ENCODE measurements around the gene CLINT1. TPM values are rescaled to one million over a fixed set of nuclear protein-coding genes. Genes with fewer than 3 reads are reported as not detected.

Gene CLINT1
- polyA plus RNA-seq, 3 donors = 67.4 to 100 (median 71.9) TPM

DNA sequence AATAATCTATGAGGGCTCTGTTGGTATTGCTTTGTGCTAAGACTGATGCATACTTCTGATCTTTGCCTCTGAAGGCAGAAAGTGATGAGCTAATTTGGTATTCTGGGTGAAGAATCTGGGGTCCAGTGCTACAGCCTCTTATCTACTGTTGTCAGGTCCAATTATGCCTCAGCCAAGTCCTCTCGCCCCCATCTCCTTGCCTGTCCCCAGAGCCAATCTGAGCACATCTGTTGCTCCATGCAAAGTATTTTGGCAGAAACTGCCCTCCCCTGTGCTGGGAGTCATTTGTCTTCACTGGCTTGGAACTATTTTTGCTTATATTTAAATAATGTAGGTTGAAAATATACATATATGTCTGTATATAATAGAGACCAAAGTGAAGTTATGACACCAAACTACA is 92.0 kb downstream of the CLINT1 start:
- Mint-ChIP-seq H3K4me3 (no peak overlapping the region), H3K4me1 (peaks cover 9% of the 10 kb centered on the region), H3K9me3 (peaks cover 0 to 4% (median 0%) of the 10 kb centered on the region in 7 donors), H3K36me3 (no peaks in the 10 kb centered on the region), H3K27me3 (ENCODE audit: low read depth in 3 of 3) (peaks cover 0 to 1% (median 0%) of the 10 kb centered on the region in 3 donors), H3K27ac (no peak overlapping the region)
- no peaks in the 10 kb centered on the region for H3K27me3 ChIP-seq (ENCODE audit: control insufficient read depth in 2 of 2, insufficient read depth in 2 of 2, low read length in 2 of 2)
- no peak overlapping the region for H2AFZ ChIP-seq (ENCODE audit: insufficient read depth, low read depth, low read length, poor library complexity, severe bottlenecking)
- no peak overlapping the region for H3K27ac ChIP-seq (ENCODE audit: low read depth in 1 of 2, low read length in 2 of 2)
- no peaks in the 10 kb centered on the region for H3K9me3 ChIP-seq (replicated peaks in 1 of 2; ENCODE audit: control insufficient read depth in 1 of 2, insufficient read depth in 1 of 2, low read length in 2 of 2)
- H3K9ac ChIP-seq (ENCODE audit: insufficient read depth, low read length, poor library complexity, severe bottlenecking) = no peak overlapping the region
- DNase-seq = no peak
- H3K36me3 ChIP-seq (replicated peaks in 1 of 2; ENCODE audit: control insufficient read depth in 1 of 2, insufficient read depth in 2 of 2, low read length in 2 of 2) = no peaks in the 10 kb centered on the region
- WGBS (ENCODE audit: insufficient coverage) = no CpG with 5 or more reads among the region's 1 CpG
- TF ChIP-seq, protein P1, sequence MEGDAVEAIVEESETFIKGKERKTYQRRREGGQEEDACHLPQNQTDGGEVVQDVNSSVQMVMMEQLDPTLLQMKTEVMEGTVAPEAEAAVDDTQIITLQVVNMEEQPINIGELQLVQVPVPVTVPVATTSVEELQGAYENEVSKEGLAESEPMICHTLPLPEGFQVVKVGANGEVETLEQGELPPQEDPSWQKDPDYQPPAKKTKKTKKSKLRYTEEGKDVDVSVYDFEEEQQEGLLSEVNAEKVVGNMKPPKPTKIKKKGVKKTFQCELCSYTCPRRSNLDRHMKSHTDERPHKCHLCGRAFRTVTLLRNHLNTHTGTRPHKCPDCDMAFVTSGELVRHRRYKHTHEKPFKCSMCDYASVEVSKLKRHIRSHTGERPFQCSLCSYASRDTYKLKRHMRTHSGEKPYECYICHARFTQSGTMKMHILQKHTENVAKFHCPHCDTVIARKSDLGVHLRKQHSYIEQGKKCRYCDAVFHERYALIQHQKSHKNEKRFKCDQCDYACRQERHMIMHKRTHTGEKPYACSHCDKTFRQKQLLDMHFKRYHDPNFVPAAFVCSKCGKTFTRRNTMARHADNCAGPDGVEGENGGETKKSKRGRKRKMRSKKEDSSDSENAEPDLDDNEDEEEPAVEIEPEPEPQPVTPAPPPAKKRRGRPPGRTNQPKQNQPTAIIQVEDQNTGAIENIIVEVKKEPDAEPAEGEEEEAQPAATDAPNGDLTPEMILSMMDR (IDR thresholded peaks at IDR 0.05) = no peak
- H3K4me2 ChIP-seq (replicated peaks; ENCODE audit: extremely low read depth, low read length, poor library complexity, severe bottlenecking) = no peak overlapping the region
- no peak overlapping the region for H3K4me3 ChIP-seq (replicated peaks in 1 of 3; ENCODE audit: low read depth in 2 of 3, low read length in 3 of 3)
- no peaks in the 10 kb centered on the region for H4K20me1 ChIP-seq (ENCODE audit: insufficient read depth, low read length)
- no peaks in the 10 kb centered on the region for H3K4me1 ChIP-seq (ENCODE audit: control insufficient read depth in 1 of 2, insufficient read depth in 2 of 2, low read length in 2 of 2)
- H3K79me2 ChIP-seq (ENCODE audit: insufficient read depth, low read length) = no peaks in the 10 kb centered on the region
- intact Hi-C loops (cut with micrococcal nuclease) = loop anchor here in 1 of 2 donors (10.0 kb wide), 1 partner anchor 1368 kb away; no protein-coding TSS in a partner anchor

GRCh38 chr5:157766442-157766841 is 92.5 kb downstream of the CLINT1 start:
- no peaks in the 10 kb centered on the region for H3K79me2 ChIP-seq (ENCODE audit: insufficient read depth, low read length)
- H3K27me3 ChIP-seq (ENCODE audit: control insufficient read depth in 2 of 2, insufficient read depth in 2 of 2, low read length in 2 of 2) = no peaks in the 10 kb centered on the region
- DNase-seq = no peak
- no peak overlapping the region for H2AFZ ChIP-seq (ENCODE audit: insufficient read depth, low read depth, low read length, poor library complexity, severe bottlenecking)
- Mint-ChIP-seq H3K9me3 (peaks cover 0 to 4% (median 0%) of the 10 kb centered on the region in 7 donors), H3K36me3 (peaks cover 0 to under 1% of the 10 kb centered on the region in 2 donors), H3K27me3 (ENCODE audit: low read depth in 3 of 3) (peaks cover 0 to 1% (median 0%) of the 10 kb centered on the region in 3 donors), H3K4me3 (no peak overlapping the region), H3K27ac (no peak overlapping the region), H3K4me1 (peaks cover 9% of the 10 kb centered on the region)
- no peak overlapping the region for H3K4me2 ChIP-seq (replicated peaks; ENCODE audit: extremely low read depth, low read length, poor library complexity, severe bottlenecking)
- H3K4me1 ChIP-seq (ENCODE audit: control insufficient read depth in 1 of 2, insufficient read depth in 2 of 2, low read length in 2 of 2) = no peaks in the 10 kb centered on the region
- no peak overlapping the region for H3K9ac ChIP-seq (ENCODE audit: insufficient read depth, low read length, poor library complexity, severe bottlenecking)
- 84% methylated on average over 6 of the region's 7 CpGs for WGBS (ENCODE audit: insufficient coverage)
- intact Hi-C loops (cut with micrococcal nuclease) = loop anchor here in 1 of 2 donors (10.0 kb wide), 1 partner anchor 1368 kb away; no protein-coding TSS in a partner anchor
- H3K36me3 ChIP-seq (replicated peaks in 1 of 2; ENCODE audit: control insufficient read depth in 1 of 2, insufficient read depth in 2 of 2, low read length in 2 of 2) = no peaks in the 10 kb centered on the region
- no peak overlapping the region for H3K4me3 ChIP-seq (replicated peaks in 1 of 3; ENCODE audit: low read depth in 2 of 3, low read length in 3 of 3)
- no peak overlapping the region for H3K27ac ChIP-seq (ENCODE audit: low read depth in 1 of 2, low read length in 2 of 2)
- no peaks in the 10 kb centered on the region for H4K20me1 ChIP-seq (ENCODE audit: insufficient read depth, low read length)
- H3K9me3 ChIP-seq (replicated peaks in 1 of 2; ENCODE audit: control insufficient read depth in 1 of 2, insufficient read depth in 1 of 2, low read length in 2 of 2) = no peaks in the 10 kb centered on the region
- TF ChIP-seq, protein P1 (IDR thresholded peaks at IDR 0.05) = no peak

Measured in CD14-positive monocyte (primary cell).